ENCODE results near the gene FCER1G.
A peak's percentile ranks its signal among the peaks of the same experiment; 100 is the strongest.
"Not testable (repeated sequence)": the region's sequence is repeated elsewhere in the genome, so short reads cannot be mapped to it uniquely, and the experiment has no call there.

The FCER1G gene

DNA sequence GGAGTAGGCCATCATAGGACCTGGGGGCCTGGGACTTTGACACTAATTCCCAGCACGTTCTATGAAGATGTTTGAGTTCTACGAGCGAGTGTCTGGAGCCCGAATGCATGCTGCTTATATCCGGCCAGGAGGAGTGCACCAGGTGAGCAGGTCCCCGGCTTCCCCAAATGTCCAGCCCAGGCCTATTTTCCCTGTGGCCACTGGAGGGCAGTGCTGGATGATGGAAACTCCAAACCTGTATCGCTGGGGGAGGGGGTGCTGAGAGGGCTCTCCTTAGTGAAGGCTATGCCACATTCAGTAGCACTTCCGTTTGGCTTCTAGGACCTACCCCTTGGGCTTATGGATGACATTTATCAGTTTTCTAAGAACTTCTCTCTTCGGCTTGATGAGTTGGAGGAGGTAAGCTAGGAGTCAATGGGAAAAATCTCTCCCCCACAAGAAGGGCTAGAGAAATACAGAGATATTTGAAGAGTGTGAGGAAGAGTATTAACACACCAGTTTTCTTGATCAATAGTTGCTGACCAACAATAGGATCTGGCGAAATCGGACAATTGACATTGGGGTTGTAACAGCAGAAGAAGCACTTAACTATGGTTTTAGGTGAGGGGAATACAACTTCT lies 5.2 kb upstream of the FCER1G start:
- DNase-seq: peak; percentile 79

DNA sequence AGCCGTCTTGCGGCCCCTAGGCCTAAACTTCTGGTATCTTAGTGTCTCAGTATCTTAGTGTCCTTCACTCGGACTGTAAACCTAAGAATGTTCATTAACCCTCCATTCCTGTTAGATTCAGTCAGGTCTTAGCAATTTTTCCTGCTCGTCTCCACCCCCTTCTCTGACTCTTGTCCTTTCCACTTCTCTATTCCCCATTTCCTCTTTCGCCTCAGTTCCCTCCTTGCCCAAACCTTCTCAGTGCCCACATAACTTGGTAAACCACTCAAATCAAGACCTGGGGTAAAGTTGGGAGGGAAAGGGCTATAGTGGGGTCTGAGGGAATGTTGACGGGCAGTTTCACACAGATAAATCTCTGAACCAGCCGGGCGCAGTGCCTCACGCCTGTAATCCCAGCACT lies 726 bp upstream of the FCER1G start:
- DNase-seq: peak; percentile 81

DNA sequence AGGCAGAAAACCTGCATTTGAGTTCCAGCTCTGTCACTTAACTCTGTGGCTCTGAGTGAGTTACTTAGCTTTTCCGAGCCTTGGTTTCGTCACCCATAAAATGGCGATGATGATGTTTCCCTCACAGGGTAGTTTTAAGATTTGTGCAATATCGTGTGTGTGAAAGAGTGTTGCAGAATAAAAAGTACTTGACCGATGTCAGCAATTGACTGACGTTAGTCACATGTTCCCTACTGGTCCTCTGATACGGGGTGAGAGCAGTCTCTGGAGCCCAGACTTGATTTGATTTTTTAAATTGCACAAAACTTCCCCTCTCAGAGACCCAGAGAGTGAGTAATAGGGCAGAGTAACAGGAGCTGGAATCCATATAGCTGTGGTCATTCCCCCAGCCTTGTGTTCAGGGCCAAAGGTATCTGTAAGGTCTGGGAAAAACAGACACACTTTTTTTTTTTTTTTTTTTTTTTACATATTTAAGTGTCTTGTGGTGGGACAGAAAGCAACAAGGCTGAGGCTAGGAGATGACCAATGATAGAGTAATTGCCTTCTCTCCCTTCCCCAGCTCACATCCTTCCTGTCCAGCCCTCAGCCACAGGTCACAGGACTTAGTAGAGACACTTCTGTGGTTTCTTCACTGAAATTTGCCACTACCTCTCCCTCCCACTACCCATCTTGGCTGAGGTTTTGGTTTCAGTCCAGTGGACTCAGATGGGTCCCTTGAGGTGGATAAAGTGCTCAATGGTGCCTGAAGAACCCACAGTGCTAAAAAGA lies 2.0 kb downstream of the FCER1G start:
- peak; percentile 92 for DNase-seq

DNA sequence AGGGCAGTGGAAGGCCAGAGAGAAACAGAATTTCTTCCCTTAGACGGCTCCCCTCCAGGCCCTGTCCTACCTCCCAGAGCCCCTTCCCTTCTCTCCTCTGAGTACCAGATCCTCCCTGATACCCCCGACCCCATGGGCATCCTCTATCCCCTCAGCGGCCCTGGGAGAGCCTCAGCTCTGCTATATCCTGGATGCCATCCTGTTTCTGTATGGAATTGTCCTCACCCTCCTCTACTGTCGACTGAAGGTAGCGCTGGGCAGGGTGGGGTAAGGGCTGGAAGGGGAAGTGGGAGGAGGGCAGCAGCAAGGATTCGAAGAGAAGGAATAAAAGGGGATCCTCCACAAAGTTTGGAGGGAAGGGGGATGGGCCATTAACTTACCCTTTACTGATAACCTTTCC lies 2.7 kb downstream of the FCER1G start:
- DNase-seq: no peak

DNA sequence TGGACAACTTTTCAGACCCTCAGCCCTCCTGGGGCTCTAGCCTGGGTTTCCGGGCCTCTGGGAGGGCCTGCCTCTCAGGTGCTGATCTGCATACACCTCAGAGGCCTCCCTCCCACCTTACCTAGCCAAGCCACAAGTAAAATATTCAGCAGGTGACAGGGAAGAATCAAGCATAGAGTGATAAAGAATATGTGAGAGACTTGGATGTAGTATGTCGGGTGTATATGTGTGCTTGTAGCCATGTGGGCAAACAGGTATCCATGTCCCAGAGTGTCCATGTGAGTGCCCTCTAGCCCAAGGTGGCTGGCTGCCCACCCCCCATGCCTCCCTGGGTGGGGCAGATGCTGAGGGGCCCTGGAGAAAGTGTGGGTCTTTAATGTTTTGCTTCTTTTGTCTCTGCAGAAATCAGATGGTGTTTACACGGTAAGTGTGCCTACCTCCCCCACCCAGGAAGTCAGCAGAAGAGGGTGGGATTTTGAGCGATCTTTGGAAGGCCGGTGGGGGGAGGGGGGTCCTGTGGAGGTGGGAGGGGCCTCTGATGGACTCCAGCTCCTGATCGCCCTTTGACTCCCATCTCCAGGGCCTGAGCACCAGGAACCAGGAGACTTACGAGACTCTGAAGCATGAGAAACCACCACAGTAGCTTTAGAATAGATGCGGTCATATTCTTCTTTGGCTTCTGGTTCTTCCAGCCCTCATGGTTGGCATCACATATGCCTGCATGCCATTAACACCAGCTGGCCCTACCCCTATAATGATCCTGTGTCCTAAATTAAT lies 3.4 kb downstream of the FCER1G start:
- no peak for DNase-seq

DNA sequence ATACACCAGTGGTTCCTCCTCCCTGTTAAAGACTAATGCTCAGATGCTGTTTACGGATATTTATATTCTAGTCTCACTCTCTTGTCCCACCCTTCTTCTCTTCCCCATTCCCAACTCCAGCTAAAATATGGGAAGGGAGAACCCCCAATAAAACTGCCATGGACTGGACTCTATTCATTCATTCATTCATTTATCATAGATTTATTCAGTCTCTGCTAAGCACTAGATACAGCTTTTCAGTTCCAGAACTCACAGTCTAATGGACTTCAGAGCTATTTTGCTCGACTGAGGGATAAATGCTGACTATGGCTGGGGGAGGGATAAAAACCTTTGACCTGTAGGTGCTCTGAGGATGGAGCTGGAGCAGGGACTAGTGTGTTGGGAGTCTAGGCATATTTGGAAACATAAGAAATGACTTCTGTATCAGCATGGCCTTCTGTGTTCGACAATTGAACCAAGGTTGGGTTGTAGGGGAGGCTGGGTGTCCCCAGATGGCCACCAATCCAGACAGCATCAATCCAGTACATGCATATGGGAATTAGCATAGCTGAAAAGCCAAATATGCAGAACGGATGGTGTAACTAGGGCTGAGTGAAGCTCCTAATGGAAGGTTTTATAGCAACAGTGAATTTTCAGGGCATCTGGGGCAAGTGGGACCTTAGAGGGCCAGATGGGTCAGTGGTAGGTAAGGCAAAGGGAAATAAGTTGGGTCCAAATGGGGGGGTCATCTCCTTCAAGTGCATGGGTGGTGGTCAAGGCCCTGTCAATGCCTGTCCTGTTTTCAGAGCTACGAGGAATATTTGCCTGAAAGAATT lies 4.2 kb downstream of the FCER1G start:
- DNase-seq: no peak

DNA sequence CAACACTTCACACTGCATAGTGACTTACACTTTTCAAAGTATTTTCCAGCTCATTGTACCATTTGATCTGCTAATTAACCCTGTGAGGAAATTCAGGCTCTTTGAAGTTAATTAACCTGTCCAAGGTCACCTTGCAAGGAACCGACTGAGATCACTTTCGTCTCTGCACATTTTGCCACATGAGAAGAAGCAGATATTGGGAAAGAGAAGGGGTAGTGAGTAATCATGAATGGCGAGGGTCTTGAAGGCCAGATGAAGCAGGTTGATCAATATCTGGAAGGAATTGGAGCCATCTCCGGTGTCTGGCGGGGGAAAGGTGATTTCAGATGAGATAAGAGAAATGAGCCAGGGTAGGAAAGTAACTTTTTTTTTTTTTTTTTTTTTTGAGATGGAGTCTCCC lies 4.9 kb downstream of the FCER1G start:
- no peak for DNase-seq

DNA sequence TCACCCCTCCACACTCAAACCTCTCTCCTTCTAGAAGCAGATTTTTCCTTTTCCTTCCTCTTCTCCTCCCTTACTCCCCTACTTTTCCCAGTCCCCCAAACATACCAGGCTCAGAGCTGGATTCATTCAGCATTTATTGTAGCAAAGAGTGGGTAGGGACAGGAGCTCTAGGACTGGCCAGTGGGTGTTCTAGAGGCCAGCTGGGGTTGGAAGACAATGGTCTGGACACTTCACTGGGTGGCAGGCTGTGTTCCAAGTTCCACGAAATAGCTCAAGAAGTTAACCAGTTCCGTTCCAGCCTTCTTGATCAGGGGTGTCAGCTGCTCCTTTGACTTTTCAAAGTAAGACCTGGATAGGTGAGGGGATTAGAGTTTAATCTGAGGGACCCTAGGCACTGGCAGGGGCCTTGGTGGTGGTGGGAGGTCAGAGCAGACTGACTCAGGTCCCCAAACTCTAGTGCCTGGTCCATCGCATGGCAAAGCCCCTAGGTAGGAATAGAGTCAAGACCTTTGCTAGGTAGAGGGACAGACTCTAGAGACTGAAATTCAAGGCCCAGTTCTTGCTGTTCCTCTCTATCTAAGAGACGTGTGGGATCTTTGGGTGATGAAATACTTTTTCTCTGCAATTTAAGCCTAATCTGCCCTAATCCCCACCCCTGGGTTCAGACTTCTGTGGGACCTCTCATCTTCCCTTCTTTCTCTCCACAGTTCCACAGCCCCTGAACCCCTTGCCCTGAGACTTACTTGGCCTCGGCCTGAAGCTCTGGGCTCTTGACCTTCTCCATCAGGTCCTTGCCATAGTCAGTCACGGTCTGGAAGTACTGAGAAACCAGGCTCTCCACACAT lies 7.3 kb downstream of the FCER1G start:
- peak; percentile 56 for DNase-seq

DNA sequence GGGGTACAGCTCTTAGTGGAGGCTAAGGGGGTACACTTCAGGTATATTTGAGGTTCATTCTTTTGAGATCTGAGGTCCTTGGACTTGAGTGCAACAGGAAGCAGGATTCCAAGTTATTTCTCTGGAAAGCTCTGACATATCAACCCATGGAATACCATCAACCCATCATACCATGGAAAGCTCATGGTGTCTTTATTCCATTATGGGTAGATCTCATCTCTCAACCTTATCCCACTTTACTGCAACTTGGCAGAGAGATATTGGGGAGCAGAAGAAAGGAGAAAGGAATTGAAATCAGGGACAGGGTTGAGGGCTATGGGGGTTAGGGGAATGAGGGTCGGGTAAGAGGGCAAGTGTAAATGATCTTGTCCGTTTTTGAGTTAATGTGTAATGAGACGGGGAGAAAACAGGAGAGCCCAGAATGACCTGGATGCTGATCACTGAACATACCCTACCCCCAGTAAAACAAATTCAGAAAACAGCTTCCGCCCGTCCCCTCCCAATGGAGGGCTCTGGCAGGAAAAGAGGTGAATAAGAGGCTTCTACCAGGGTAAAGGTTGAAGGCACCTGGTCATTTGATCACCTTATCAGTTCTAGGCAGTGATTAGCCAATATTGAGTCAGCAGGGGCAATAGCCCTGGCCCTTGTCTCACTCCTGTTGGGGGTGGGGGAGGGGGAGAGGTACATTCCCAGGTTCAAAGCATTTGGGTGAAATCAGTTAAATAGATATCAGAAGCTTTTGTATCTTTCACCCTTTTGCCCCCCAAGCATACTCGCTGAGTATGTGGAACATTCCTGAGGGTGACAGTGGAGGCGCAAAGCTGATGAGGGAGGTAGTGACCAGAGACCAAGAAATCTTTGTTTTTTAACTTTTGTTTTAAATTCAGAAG lies 9.0 kb downstream of the FCER1G start:
- no peak for DNase-seq

DNA sequence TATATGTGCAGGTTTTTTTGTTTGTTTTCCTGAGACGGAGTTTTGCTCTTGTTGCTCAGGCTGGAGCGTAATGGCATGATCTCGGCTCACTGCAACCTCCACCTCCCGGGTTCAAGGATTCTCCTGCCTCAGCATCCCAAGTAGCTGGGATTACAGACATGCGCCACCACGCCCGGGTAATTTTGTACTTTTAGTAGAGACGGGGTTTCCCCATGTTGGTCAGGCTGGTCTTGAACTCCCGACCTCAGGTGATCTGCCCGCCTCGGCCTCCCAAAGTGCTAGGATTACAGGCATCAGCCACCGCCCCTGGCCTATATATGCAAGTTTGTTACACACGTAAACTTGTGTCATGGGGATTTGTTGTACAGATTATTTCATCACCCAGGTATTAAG lies 9.6 kb downstream of the FCER1G start:
- not testable (repeated sequence) for DNase-seq

DNA sequence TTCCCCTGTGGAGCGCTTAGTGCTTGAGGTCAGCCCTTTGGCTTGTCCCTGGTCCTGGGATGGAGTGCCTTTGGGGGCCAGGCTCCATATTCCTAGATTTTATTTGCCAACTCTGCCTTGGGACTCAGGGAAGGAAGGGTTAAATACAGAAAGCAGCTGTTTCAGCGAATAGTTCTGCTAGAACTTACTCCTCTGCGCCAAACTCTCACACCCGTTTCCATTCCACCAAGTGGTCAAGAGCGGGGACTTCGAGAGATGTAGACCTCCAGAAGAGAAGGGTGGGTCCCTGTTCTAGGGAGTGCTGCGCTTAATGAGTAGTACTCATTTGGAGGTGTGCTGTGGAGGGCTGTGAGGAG lies 10.1 kb downstream of the FCER1G start:
- DNase-seq: no peak

DNA sequence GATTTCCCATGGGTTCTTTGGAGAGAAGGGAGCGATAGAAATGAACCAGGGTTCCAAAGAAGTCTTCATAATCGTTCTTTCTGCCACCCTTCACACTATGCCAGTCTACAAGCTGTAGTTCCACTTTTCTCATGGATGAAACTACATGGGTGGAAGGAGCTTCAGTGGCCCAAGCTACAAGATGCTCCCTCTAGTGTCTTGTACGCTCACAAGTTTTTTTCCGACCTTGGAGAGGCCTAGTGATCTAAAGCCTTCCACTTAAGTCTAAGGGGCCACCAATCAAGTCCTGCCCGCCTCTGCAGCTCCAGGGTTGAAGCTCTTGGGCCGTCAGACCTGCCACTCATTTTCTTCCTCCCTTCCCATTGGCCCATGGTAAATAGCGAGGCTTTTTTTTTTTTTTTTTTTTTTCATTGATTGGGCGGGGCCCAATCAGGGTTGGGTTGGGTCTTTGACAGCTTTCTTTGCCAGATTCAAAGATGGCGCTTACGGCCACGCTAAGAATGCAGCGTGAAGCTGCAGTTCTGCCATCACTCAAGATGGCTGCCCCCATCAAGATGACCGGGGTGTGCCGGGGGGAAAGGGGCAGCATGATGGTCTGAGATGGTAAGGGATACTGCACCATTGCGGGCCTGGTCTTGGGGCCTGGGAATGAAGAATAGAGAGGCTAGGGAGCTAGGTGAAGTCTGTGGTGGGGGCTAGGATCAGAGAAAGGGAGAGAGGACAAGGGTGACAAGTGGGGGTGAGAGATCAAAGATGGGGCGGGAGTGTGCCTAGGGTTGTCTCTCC lies 10.6 kb downstream of the FCER1G start, which contains the start of gene TOMM40L:
Gene TOMM40L, plus strand, starts transcription at position 527 of the 786 bp plus-strand sequence. CDS start 430 bp downstream, outside the sequence.
- peak; percentile 100 for DNase-seq

DNA sequence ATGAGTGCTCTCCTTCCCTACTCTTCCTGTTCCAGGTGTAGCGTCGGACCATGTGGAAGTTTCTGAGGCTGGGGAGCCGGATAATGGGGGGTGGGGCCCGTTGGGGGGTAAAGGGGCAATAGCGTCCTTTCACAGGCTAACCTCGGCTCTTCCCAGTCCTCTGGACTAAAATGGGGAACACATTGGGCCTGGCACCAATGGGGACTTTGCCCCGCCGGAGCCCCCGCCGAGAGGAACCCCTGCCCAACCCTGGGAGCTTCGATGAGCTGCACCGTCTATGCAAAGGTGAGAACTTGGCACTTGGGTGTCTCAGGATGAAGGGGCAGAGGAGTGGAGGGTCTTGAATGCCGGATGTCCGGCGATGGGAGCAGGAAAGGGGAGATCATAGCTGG lies 11.2 kb downstream of the FCER1G start:
- no peak for DNase-seq

DNA sequence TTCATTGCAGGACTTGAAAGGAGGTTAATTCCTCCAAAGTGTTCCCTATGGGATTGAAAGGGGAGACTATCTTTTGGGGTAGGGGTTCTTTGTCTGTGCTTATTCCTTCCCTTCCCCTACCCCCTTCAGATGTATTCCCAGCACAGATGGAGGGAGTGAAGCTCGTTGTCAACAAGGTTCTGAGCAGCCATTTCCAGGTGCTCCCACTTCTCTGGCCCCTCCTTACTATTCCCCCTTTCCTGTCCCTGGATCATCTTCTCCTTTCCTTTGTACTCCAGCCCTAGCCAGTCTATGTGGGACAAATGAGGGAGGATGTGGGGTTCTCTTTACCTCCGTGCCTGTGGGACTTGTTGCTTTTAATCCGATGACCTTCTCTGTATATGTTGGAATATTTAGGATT lies 11.7 kb downstream of the FCER1G start:
- no peak for DNase-seq

DNA sequence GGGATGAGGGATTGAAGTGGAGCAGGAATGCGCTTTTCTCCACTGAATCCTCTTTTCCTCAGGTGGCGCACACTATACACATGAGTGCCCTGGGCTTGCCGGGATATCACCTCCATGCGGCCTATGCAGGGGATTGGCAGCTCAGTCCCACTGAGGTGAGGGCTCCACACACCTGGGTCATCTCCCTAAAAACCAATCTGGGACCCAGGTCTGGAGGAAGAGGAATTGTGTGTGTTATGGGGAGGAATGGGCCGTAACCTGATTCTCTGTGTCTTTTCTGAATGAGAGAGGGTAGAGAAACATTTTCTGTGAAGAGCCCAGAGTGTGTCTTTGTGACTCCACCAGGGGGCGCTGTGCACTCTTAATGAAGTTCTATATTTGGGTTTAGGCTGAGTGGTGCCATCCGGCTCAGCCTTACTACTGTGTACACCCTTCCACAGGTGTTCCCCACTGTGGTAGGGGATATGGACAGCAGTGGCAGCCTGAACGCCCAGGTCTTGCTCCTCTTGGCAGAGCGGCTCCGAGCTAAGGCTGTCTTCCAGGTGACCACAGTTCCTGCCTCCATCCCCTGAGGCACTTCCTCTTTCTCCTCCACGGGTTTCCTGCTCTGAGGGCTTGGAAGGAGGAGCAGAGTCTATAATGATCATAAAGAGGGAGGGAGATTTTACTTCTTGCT lies 12.2 kb downstream of the FCER1G start:
- DNase-seq: peak; percentile 86

DNA sequence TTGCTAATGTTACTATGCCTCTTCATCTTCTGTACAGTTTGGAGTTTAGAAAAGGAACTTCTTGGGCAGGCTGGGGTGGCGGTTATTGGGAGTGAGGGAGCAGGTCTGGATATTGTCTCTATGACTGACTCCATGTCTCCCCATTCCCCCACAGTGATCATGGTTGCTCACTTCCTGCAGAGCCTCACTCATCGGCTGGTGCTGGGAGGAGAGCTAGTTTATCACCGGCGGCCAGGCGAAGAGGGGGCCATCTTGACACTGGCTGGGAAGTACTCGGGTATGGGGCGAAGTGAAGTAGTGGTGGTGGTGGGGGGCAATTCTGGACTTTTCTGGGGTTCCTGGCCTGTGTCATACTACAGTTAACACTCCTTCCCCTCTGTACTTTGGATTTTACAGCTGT lies 12.9 kb downstream of the FCER1G start:
- no peak for DNase-seq

DNA sequence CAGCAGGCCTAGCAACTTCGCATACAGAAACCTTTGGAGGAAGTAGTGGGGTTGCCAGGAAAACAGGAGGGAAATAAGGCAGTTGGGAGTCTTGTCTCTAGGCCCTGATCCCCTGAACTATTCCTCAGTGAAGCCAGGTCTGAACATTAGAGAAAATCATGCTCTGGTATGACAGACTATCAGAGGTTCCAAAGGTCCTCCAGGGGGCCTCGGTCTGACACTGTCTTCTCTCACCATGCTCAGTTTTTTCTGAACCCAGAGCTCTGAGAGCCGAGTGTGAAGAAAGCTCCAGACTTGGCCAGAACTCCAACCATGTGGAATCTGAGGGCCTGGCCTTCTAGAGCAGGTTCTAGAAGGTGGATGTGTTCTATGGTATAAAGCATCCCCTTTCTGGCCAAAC lies 14.8 kb downstream of the FCER1G start:
- peak; percentile 33 for DNase-seq

DNA sequence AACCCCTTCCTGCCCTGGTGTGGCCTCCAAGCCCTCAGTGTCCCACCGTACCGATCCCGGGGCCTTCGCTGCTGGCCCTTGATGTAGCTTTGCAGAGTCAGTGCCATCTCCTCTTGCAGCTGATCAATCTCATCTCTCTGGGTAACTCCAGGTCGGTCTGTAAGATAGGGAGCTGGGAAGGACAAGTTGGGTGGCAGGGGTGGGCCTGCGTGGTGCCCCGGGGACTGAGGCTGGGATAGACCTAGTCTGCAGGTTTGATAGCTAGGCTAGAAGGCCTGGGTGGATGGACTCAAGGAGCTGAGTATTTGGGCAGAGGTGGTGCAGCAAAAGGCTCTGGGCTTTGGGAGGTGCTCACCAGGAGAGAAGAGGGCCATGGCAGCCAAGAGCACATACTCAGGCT lies 15.7 kb downstream of the FCER1G start:
- DNase-seq: no peak

DNA sequence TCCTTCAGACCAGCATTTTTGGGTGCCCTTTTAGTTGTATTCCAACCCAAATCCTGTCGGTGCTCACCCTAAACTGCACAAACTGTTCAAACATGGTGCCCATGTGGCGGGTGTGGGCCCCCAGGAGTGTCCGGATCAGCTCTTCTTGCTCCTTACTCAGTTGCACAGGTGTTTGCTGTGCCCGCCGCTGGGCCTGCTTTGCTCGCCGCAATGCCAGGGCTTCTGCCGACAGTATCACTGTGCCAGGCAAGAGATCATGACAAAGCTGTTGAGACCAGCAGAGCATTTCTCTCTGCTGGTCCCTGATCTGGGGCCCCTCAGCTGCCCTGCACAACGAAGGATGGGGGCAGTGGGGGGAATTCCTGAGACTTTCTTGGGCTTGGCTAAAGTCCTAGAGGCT lies 18.0 kb downstream of the FCER1G start:
- DNase-seq: no peak
